Measurements from ENCODE around the gene PRIM2.
"Not testable (repeated sequence)": the region's sequence is repeated elsewhere in the genome, so short reads cannot be mapped to it uniquely, and the experiment has no call there.

DNA sequence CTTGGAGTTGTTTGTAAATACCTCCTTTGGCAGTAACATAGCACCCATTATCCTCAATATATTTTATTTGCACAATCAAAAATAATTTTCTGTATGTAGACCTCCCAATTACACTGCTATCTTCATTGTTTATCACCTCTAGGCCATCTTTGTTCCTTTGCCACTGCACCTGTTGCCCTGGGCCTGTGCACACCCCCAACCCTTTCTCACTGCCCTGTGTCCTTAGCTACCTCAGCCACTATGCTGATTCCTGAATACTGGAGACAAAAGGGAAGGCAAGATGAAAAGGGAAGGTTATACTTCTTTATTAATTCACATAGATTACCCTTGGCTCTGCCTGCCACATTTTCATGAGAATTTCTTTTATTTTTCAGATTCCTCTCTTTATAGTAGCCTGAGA lies 127.9 kb downstream of the PRIM2 start:
- TF ChIP-seq, protein P1, sequence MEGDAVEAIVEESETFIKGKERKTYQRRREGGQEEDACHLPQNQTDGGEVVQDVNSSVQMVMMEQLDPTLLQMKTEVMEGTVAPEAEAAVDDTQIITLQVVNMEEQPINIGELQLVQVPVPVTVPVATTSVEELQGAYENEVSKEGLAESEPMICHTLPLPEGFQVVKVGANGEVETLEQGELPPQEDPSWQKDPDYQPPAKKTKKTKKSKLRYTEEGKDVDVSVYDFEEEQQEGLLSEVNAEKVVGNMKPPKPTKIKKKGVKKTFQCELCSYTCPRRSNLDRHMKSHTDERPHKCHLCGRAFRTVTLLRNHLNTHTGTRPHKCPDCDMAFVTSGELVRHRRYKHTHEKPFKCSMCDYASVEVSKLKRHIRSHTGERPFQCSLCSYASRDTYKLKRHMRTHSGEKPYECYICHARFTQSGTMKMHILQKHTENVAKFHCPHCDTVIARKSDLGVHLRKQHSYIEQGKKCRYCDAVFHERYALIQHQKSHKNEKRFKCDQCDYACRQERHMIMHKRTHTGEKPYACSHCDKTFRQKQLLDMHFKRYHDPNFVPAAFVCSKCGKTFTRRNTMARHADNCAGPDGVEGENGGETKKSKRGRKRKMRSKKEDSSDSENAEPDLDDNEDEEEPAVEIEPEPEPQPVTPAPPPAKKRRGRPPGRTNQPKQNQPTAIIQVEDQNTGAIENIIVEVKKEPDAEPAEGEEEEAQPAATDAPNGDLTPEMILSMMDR (IDR thresholded peaks at IDR 0.05) = not testable (repeated sequence)
- TF ChIP-seq POLR2A (IDR thresholded peaks at IDR 0.05) = not testable (repeated sequence)

Data from Peyer's patch (tissue), 4 donors.